ENCODE data around the gene RDM1. TPM values are rescaled to one million over a fixed set of nuclear protein-coding genes. Genes with fewer than 3 reads are reported as not detected.
"Not testable (repeated sequence)": the region's sequence is repeated elsewhere in the genome, so short reads cannot be mapped to it uniquely, and the experiment has no call there.

Gene RDM1
- total and polyA plus RNA-seq, 7 donors, result 0.92 to 3.6 TPM; not detected in 5

GRCh38 chr17:35942588-35943186, 12.1 kb upstream of the RDM1 start:
- no peak for DNase-seq
- H3K27me3 ChIP-seq, result peaks cover 0 to 23% (median 0%) of the 10 kb centered on the region in 3 donors
- intact Hi-C loops (cut with DNase I), result no loop called here
- no peak overlapping the region for H3K27ac ChIP-seq
- no peak overlapping the region for H3K4me3 ChIP-seq
- no peaks in the 10 kb centered on the region for H3K9me3 ChIP-seq
- H3K4me1 ChIP-seq, result peaks cover 0 to 6% (median 2%) of the 10 kb centered on the region in 4 donors
- TF ChIP-seq CTCF (IDR thresholded peaks at IDR 0.05), result no peak
- H3K36me3 ChIP-seq, result no peaks in the 10 kb centered on the region
- 15 to 51% methylated on average over 9 of the region's 9 CpGs for WGBS, 2 donors

- H3K9me3 ChIP-seq; H3K27ac ChIP-seq; H3K4me1 ChIP-seq; H3K4me3 ChIP-seq; H3K27me3 ChIP-seq; intact Hi-C loops (cut with DNase I); DNase-seq; H3K36me3 ChIP-seq: not testable (repeated sequence)
- WGBS, 2 donors, result 96 to 100% methylated on average over 3 of the region's 3 CpGs
Measured at GRCh38 chr17:35938492-35938891, 7.9 kb upstream of the RDM1 start.

GRCh38 chr17:35936063-35936462, 5.5 kb upstream of the RDM1 start:
- no peaks in the 10 kb centered on the region for H3K9me3 ChIP-seq
- no peaks in the 10 kb centered on the region for H3K36me3 ChIP-seq
- no peak for DNase-seq
- intact Hi-C loops (cut with DNase I), result no loop called here
- no peaks in the 10 kb centered on the region for H3K4me1 ChIP-seq
- H3K27me3 ChIP-seq, result no peaks in the 10 kb centered on the region
- H3K4me3 ChIP-seq, result no peak overlapping the region
- TF ChIP-seq POLR2A (IDR thresholded peaks at IDR 0.05) (no peak), POLR2AphosphoS5 (IDR thresholded peaks at IDR 0.05) (no peak), CTCF (IDR thresholded peaks at IDR 0.05) (no peak), EP300 (IDR thresholded peaks at IDR 0.05) (no peak)
- 93 to 94% methylated on average over 5 of the region's 5 CpGs for WGBS, 2 donors
- no peak overlapping the region for H3K27ac ChIP-seq

GRCh38 chr17:35934760-35935159, 4.2 kb upstream of the RDM1 start:
- Histone ChIP-seq H3K9me3 (no peaks in the 10 kb centered on the region), H3K4me3 (no peak overlapping the region), H3K27me3 (peaks cover 3 to 8% (median 5%) of the 10 kb centered on the region in 3 donors), H3K4me1 (peaks cover 0 to 12% (median 11%) of the 10 kb centered on the region in 4 donors), H3K36me3 (no peaks in the 10 kb centered on the region), H3K27ac (no peak overlapping the region)
- TF ChIP-seq CTCF (IDR thresholded peaks at IDR 0.05), result no peak
- no peak for TF ChIP-seq EP300 (IDR thresholded peaks at IDR 0.05)
- no peak for TF ChIP-seq POLR2AphosphoS5 (IDR thresholded peaks at IDR 0.05)
- no peak for TF ChIP-seq POLR2A (IDR thresholded peaks at IDR 0.05)
- DNase-seq, result no peak
- intact Hi-C loops (cut with DNase I), result no loop called here
- WGBS, 2 donors, result 80 to 88% methylated on average over 10 of the region's 10 CpGs

GRCh38 chr17:35932586-35932985, 2.0 kb upstream of the RDM1 start:
- intact Hi-C loops (cut with DNase I), result no loop called here
- Histone ChIP-seq H3K9me3 (no peaks in the 10 kb centered on the region), H3K4me1 (peaks cover 0 to 13% (median 11%) of the 10 kb centered on the region in 4 donors), H3K27ac (no peak overlapping the region), H3K27me3 (peaks cover 3 to 27% (median 7%) of the 10 kb centered on the region in 3 donors), H3K36me3 (no peaks in the 10 kb centered on the region), H3K4me3 (no peak overlapping the region)
- TF ChIP-seq POLR2AphosphoS5 (IDR thresholded peaks at IDR 0.05), result no peak
- no peak for TF ChIP-seq POLR2A (IDR thresholded peaks at IDR 0.05)
- TF ChIP-seq CTCF (IDR thresholded peaks at IDR 0.05), result no peak
- no peak for TF ChIP-seq EP300 (IDR thresholded peaks at IDR 0.05)
- no peak for DNase-seq
